WTC11 (cell line): ENCODE measurements around the gene RSU1. TPM values are rescaled to one million over a fixed set of nuclear protein-coding genes. Genes with fewer than 3 reads are reported as not detected.

Experiments
- ATAC-seq: fragments of 200-7000 bp; cut with Tn5 transposase; 2 replicates; pipeline ENCODE4 v1.10.0; 2021; ENCODE audit warnings: mild to moderate bottlenecking, moderate library complexity
- CTCF ChIA-PET: fragments of 300-600 bp; sonication (Branson Sonifier 250); formaldehyde crosslinking; loops from one replicate; lab custom pipeline; 2021; ENCODE audit warnings: antibody characterized with exemption; lab: Charles Lee
- POLR2A ChIA-PET: fragments of 350-600 bp; sonication (Branson Sonifier 250); formaldehyde crosslinking; loops from one replicate; lab custom pipeline; 2021; ENCODE audit warnings: antibody characterized with exemption; lab: Charles Lee
- DNase-seq: peaks from one replicate; pipeline ENCODE4 v3.0.0; 2021; ENCODE audit warnings: low spot score
- H3K27ac Mint-ChIP-seq: 2 replicates; pipeline ENCODE4 v1.8.0; 2021; ENCODE audit warnings: mixed read lengths
- H3K27me3 Mint-ChIP-seq: 2 replicates; pipeline ENCODE4 v1.8.0; 2021; ENCODE audit warnings: low read depth, mild to moderate bottlenecking, moderate library complexity, mixed read lengths
- H3K36me3 Mint-ChIP-seq: 2 replicates; pipeline ENCODE4 v1.8.0; 2021; ENCODE audit warnings: mixed read lengths
- H3K4me1 Mint-ChIP-seq: 2 replicates; pipeline ENCODE4 v1.8.0; 2022; ENCODE audit warnings: mixed read lengths
- H3K4me3 Mint-ChIP-seq: 2 replicates; pipeline ENCODE4 v1.8.0; 2021; ENCODE audit warnings: mild to moderate bottlenecking, moderate library complexity, mixed read lengths
- H3K9me3 Mint-ChIP-seq: 2 replicates; pipeline ENCODE4 v1.8.0; 2021; ENCODE audit warnings: mixed read lengths
- CREB1 ChIP-seq: sonication (generic); formaldehyde crosslinking; IDR thresholded peaks from 2 replicates; pipeline ENCODE4 v1.8.0; 2023; ENCODE audit warnings: mild to moderate bottlenecking, missing genetic modification reagents
- CREM ChIP-seq: sonication (generic); formaldehyde crosslinking; IDR thresholded peaks from 2 replicates; pipeline ENCODE4 v1.8.1; 2022; ENCODE audit warnings: mild to moderate bottlenecking, missing genetic modification reagents, moderate library complexity
- ERG ChIP-seq: fragments of 250-450 bp; sonication (Bioruptor Pico); IDR thresholded peaks from 2 replicates; pipeline ENCODE4 v1.8.0; 2021; ENCODE audit warnings: mild to moderate bottlenecking
- ETV6 ChIP-seq: sonication (generic); formaldehyde crosslinking; IDR thresholded peaks from 2 replicates; pipeline ENCODE4 v1.8.1; 2022; ENCODE audit warnings: mild to moderate bottlenecking, missing genetic modification reagents
- GTF2I ChIP-seq: fragments of 250-450 bp; sonication (Bioruptor Pico); conservative IDR thresholded peaks from 2 replicates; pipeline ENCODE4 v1.4.0; 2021; ENCODE audit warnings: mild to moderate bottlenecking
- HMGXB4 ChIP-seq: sonication (generic); formaldehyde crosslinking; IDR thresholded peaks from 2 replicates; pipeline ENCODE4 v1.8.1; 2023; ENCODE audit warnings: mild to moderate bottlenecking, moderate library complexity, missing genetic modification reagents
- IRF2 ChIP-seq: sonication (generic); formaldehyde crosslinking; IDR thresholded peaks from 2 replicates; pipeline ENCODE4 v1.8.0; 2022; ENCODE audit warnings: low read depth, missing genetic modification reagents, borderline replicate concordance
- JAZF1 ChIP-seq: fragments of 250-450 bp; sonication (Bioruptor Pico); IDR thresholded peaks from 2 replicates; pipeline ENCODE4 v1.9.0; 2021; ENCODE audit warnings: moderate library complexity, mild to moderate bottlenecking, inconsistent platforms
- NFE2L1 ChIP-seq: sonication (generic); formaldehyde crosslinking; IDR thresholded peaks from 2 replicates; pipeline ENCODE4 v1.8.1; 2023; ENCODE audit warnings: missing genetic modification reagents
- OVOL2 ChIP-seq: fragments of 250-450 bp; sonication (Bioruptor Pico); IDR thresholded peaks from 2 replicates; pipeline ENCODE4 v1.9.0; 2021; ENCODE audit warnings: mild to moderate bottlenecking, borderline replicate concordance
- TP53 ChIP-seq: sonication (generic); formaldehyde crosslinking; IDR thresholded peaks from 2 replicates; pipeline ENCODE4 v1.8.1; 2023; ENCODE audit warnings: mild to moderate bottlenecking, missing genetic modification reagents
- ZNF121 ChIP-seq: sonication (generic); formaldehyde crosslinking; IDR thresholded peaks from 2 replicates; pipeline ENCODE4 v1.8.0; 2023; ENCODE audit warnings: missing genetic modification reagents
- ZNF219 ChIP-seq: sonication (generic); formaldehyde crosslinking; IDR thresholded peaks from 2 replicates; pipeline ENCODE4 v1.8.0; 2023; ENCODE audit warnings: missing genetic modification reagents, mild to moderate bottlenecking, borderline replicate concordance
- ZNF263 ChIP-seq: sonication (generic); formaldehyde crosslinking; IDR thresholded peaks from 2 replicates; pipeline ENCODE4 v1.8.1; 2022; ENCODE audit warnings: low read depth, mild to moderate bottlenecking, moderate library complexity, missing genetic modification reagents
- ZNF317 ChIP-seq: sonication (generic); formaldehyde crosslinking; IDR thresholded peaks from 2 replicates; pipeline ENCODE4 v1.8.1; 2023; ENCODE audit warnings: low read depth, mild to moderate bottlenecking, moderate library complexity, missing genetic modification reagents, borderline replicate concordance
- ZNF671 ChIP-seq: fragments of 250-450 bp; sonication (Bioruptor Pico); IDR thresholded peaks from 2 replicates; pipeline ENCODE4 v1.8.0; 2021; ENCODE audit warnings: mild to moderate bottlenecking
- total RNA-seq: library from RNA; stranded (reverse); gene quantifications from 3 replicates; pipeline ENCODE4 v1.2.3, GENCODE V29; 2021
- TF ChIP-seq, protein P1 (sequence below): sonication (generic); formaldehyde crosslinking; IDR thresholded peaks from 2 replicates; pipeline ENCODE4 v1.8.1; 2023; ENCODE audit warnings: mild to moderate bottlenecking, missing genetic modification reagents, moderate library complexity
- TF ChIP-seq, protein P2 (sequence below): sonication (generic); formaldehyde crosslinking; conservative IDR thresholded peaks from 2 replicates; pipeline ENCODE4 v1.8.1; 2022; ENCODE audit warnings: mild to moderate bottlenecking, missing genetic modification reagents
- TF ChIP-seq, protein P3 (sequence below): sonication (generic); formaldehyde crosslinking; IDR thresholded peaks from 2 replicates; pipeline ENCODE4 v1.8.0; 2022; ENCODE audit warnings: mild to moderate bottlenecking, missing genetic modification reagents
- TF ChIP-seq, protein P4 (sequence below): sonication (generic); formaldehyde crosslinking; IDR thresholded peaks from 2 replicates; pipeline ENCODE4 v1.8.1; 2023; ENCODE audit warnings: mild to moderate bottlenecking, missing genetic modification reagents, borderline replicate concordance
- TF ChIP-seq, protein P5 (sequence below): sonication (generic); formaldehyde crosslinking; IDR thresholded peaks from 2 replicates; pipeline ENCODE4 v1.8.0; 2022; ENCODE audit warnings: mild to moderate bottlenecking, missing genetic modification reagents
- TF ChIP-seq, protein P6 (sequence below): sonication (generic); formaldehyde crosslinking; IDR thresholded peaks from 2 replicates; pipeline ENCODE4 v1.8.0; 2023; ENCODE audit warnings: missing genetic modification reagents, mild to moderate bottlenecking, borderline replicate concordance

RSU1 gene
- total RNA-seq, 1 experiment from 2014 or later: 46.4 TPM

DNA sequence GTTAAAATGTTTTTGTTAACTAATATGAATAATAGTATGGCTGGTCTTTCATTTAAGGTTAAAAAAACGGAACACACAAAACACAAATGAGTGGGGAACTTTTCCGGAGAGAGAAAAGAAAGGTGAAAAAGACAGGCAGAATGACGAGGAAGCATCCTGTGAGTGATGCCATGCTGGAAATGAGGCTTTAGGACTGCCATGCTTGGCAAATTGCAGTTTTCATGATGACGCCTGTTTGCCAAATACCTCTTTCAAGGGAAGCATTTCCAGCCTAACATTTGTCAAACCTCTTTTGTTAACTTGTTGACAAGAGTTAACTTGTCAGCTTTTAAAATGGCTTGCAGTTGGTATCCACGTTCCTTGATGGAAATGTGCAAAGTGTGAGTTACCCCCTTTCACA lies 127.5 kb downstream of the RSU1 start (continued):
- TF ChIP-seq, protein P1, sequence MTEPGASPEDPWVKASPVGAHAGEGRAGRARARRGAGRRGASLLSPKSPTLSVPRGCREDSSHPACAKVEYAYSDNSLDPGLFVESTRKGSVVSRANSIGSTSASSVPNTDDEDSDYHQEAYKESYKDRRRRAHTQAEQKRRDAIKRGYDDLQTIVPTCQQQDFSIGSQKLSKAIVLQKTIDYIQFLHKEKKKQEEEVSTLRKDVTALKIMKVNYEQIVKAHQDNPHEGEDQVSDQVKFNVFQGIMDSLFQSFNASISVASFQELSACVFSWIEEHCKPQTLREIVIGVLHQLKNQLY (CRISPR knock-in tag): no peak
- no peak for TF ChIP-seq TP53
- TF ChIP-seq ETV6 (CRISPR knock-in tag): no peak
- no peak for TF ChIP-seq CREM
- TF ChIP-seq ZNF671 (CRISPR knock-in tag): no peak
- TF ChIP-seq ZNF121 (CRISPR knock-in tag): no peak
- no peak for TF ChIP-seq IRF2 (CRISPR knock-in tag)
- TF ChIP-seq, protein P2, sequence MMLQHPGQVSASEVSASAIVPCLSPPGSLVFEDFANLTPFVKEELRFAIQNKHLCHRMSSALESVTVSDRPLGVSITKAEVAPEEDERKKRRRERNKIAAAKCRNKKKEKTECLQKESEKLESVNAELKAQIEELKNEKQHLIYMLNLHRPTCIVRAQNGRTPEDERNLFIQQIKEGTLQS: no peak
- no peak for TF ChIP-seq JAZF1

GRCh38 chr10:16689227-16689626 lies 128.0 kb downstream of the RSU1 start:
- peaks cover 3% of the 10 kb centered on the region; the same call in 1 of the 2 replicates for H3K36me3 Mint-ChIP-seq
- POLR2A ChIA-PET: interaction anchor here (0.6 kb wide), 1 partner anchor 74 kb away, joined by 3 read pairs; no protein-coding TSS in a partner anchor
- no peaks in the 10 kb centered on the region for H3K27me3 Mint-ChIP-seq
- no peak for DNase-seq
- no peak overlapping the region for H3K27ac Mint-ChIP-seq
- H3K9me3 Mint-ChIP-seq: peaks cover 6% of the 10 kb centered on the region; the same call in 1 of the 2 replicates
- no peak for ATAC-seq
- H3K4me3 Mint-ChIP-seq: no peak overlapping the region
- CTCF ChIA-PET: interaction anchor here (0.6 kb wide), 1 partner anchor 41 kb away, joined by 3 read pairs; no protein-coding TSS in a partner anchor
- 0 out of 2 replicates have a peak, but pooled peaks cover 6% of the 10 kb centered on the region for H3K4me1 Mint-ChIP-seq
- TF ChIP-seq CREB1 (CRISPR knock-in tag): no peak
- TF ChIP-seq ZNF263 (CRISPR knock-in tag): no peak
- TF ChIP-seq, protein P3, sequence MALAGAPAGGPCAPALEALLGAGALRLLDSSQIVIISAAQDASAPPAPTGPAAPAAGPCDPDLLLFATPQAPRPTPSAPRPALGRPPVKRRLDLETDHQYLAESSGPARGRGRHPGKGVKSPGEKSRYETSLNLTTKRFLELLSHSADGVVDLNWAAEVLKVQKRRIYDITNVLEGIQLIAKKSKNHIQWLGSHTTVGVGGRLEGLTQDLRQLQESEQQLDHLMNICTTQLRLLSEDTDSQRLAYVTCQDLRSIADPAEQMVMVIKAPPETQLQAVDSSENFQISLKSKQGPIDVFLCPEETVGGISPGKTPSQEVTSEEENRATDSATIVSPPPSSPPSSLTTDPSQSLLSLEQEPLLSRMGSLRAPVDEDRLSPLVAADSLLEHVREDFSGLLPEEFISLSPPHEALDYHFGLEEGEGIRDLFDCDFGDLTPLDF (CRISPR knock-in tag): no peak
- no peak for TF ChIP-seq NFE2L1 (CRISPR knock-in tag)
- TF ChIP-seq ERG (CRISPR knock-in tag): no peak
- no peak for TF ChIP-seq ZNF317 (CRISPR knock-in tag)
- no peak for TF ChIP-seq HMGXB4 (CRISPR knock-in tag)
- no peak for TF ChIP-seq ZNF219 (CRISPR knock-in tag)
- TF ChIP-seq, protein P4, sequence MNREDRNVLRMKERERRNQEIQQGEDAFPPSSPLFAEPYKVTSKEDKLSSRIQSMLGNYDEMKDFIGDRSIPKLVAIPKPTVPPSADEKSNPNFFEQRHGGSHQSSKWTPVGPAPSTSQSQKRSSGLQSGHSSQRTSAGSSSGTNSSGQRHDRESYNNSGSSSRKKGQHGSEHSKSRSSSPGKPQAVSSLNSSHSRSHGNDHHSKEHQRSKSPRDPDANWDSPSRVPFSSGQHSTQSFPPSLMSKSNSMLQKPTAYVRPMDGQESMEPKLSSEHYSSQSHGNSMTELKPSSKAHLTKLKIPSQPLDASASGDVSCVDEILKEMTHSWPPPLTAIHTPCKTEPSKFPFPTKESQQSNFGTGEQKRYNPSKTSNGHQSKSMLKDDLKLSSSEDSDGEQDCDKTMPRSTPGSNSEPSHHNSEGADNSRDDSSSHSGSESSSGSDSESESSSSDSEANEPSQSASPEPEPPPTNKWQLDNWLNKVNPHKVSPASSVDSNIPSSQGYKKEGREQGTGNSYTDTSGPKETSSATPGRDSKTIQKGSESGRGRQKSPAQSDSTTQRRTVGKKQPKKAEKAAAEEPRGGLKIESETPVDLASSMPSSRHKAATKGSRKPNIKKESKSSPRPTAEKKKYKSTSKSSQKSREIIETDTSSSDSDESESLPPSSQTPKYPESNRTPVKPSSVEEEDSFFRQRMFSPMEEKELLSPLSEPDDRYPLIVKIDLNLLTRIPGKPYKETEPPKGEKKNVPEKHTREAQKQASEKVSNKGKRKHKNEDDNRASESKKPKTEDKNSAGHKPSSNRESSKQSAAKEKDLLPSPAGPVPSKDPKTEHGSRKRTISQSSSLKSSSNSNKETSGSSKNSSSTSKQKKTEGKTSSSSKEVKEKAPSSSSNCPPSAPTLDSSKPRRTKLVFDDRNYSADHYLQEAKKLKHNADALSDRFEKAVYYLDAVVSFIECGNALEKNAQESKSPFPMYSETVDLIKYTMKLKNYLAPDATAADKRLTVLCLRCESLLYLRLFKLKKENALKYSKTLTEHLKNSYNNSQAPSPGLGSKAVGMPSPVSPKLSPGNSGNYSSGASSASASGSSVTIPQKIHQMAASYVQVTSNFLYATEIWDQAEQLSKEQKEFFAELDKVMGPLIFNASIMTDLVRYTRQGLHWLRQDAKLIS (CRISPR knock-in tag): no peak
- TF ChIP-seq GTF2I (CRISPR knock-in tag): no peak
- no peak for TF ChIP-seq OVOL2 (CRISPR knock-in tag)
- no peak for TF ChIP-seq ETV6 (CRISPR knock-in tag)
- TF ChIP-seq, protein P5, sequence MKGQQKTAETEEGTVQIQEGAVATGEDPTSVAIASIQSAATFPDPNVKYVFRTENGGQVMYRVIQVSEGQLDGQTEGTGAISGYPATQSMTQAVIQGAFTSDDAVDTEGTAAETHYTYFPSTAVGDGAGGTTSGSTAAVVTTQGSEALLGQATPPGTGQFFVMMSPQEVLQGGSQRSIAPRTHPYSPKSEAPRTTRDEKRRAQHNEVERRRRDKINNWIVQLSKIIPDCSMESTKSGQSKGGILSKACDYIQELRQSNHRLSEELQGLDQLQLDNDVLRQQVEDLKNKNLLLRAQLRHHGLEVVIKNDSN (CRISPR knock-in tag): no peak
- TF ChIP-seq, protein P6, sequence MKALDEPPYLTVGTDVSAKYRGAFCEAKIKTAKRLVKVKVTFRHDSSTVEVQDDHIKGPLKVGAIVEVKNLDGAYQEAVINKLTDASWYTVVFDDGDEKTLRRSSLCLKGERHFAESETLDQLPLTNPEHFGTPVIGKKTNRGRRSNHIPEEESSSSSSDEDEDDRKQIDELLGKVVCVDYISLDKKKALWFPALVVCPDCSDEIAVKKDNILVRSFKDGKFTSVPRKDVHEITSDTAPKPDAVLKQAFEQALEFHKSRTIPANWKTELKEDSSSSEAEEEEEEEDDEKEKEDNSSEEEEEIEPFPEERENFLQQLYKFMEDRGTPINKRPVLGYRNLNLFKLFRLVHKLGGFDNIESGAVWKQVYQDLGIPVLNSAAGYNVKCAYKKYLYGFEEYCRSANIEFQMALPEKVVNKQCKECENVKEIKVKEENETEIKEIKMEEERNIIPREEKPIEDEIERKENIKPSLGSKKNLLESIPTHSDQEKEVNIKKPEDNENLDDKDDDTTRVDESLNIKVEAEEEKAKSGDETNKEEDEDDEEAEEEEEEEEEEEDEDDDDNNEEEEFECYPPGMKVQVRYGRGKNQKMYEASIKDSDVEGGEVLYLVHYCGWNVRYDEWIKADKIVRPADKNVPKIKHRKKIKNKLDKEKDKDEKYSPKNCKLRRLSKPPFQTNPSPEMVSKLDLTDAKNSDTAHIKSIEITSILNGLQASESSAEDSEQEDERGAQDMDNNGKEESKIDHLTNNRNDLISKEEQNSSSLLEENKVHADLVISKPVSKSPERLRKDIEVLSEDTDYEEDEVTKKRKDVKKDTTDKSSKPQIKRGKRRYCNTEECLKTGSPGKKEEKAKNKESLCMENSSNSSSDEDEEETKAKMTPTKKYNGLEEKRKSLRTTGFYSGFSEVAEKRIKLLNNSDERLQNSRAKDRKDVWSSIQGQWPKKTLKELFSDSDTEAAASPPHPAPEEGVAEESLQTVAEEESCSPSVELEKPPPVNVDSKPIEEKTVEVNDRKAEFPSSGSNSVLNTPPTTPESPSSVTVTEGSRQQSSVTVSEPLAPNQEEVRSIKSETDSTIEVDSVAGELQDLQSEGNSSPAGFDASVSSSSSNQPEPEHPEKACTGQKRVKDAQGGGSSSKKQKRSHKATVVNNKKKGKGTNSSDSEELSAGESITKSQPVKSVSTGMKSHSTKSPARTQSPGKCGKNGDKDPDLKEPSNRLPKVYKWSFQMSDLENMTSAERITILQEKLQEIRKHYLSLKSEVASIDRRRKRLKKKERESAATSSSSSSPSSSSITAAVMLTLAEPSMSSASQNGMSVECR: no peak
- TF ChIP-seq, protein P2: no peak
- no peak for TF ChIP-seq IRF2 (CRISPR knock-in tag)
- TF ChIP-seq ZNF671 (CRISPR knock-in tag): no peak
